HepG2 (cell line): ENCODE results near the gene TRIM62. TPM values are rescaled to one million over a fixed set of nuclear protein-coding genes. Genes with fewer than 3 reads are reported as not detected.

Experiments used
- ATF7 ChIP-seq, 2 experiments: fragments of 450-650 bp in 1 of 2; sonication (generic) in 1 of 2; formaldehyde crosslinking in 1 of 2; IDR thresholded peaks; 2 replicates each; pipeline versions ENCODE4 v1.4.0 to v1.6.1; 2016 to 2020; ENCODE audit warnings: antibody characterized with exemption in 1 of 2, mild to moderate bottlenecking in 1 of 2, missing genetic modification reagents in 1 of 2
- CHD4 ChIP-seq: fragments of 200-600 bp; sonication (generic); IDR thresholded peaks from 2 replicates; pipeline ENCODE4 v1.7.0; 2017; ENCODE audit warnings: mild to moderate bottlenecking, low read length, borderline replicate concordance
- CTCF ChIP-seq: sonication (generic); formaldehyde crosslinking; IDR thresholded peaks from 2 replicates; pipeline ENCODE4 v1.5.0; 2020; ENCODE audit warnings: mild to moderate bottlenecking, missing genetic modification reagents, moderate library complexity
- HNRNPLL ChIP-seq: fragments of 200-400 bp; formaldehyde crosslinking; IDR thresholded peaks from 2 replicates; pipeline ENCODE4 v1.6.1; 2017; ENCODE audit warnings: mild to moderate bottlenecking, low read depth, low read length; ENCODE audit not compliant: poor library complexity, severe bottlenecking
- MXD4 ChIP-seq: IDR thresholded peaks from 2 replicates; pipeline ENCODE4 v1.6.1; 2016; ENCODE audit warnings: mild to moderate bottlenecking, missing biosample characterization, missing genetic modification reagents
- NFKB2 ChIP-seq: sonication (generic); formaldehyde crosslinking; IDR thresholded peaks from 2 replicates; pipeline ENCODE4 v1.4.0; 2020; ENCODE audit warnings: missing genetic modification reagents, borderline replicate concordance
- PLRG1 ChIP-seq: fragments of 450-650 bp; conservative IDR thresholded peaks from 2 replicates; pipeline ENCODE4 v1.6.1; 2016
- RBM39 ChIP-seq: fragments of 200-400 bp; formaldehyde crosslinking; IDR thresholded peaks from one replicate; pipeline ENCODE4 v1.6.1; 2018; ENCODE audit warnings: antibody characterized with exemption, mild to moderate bottlenecking, low read depth, low read length; ENCODE audit not compliant: poor library complexity, severe bottlenecking
- TOE1 ChIP-seq: sonication (generic); formaldehyde crosslinking; IDR thresholded peaks from 2 replicates; pipeline ENCODE4 v1.4.0; 2020; ENCODE audit warnings: mild to moderate bottlenecking, missing genetic modification reagents
- ZNF230 ChIP-seq: sonication (generic); formaldehyde crosslinking; IDR thresholded peaks from 2 replicates; pipeline ENCODE4 v1.4.0; 2020; ENCODE audit warnings: mild to moderate bottlenecking, missing genetic modification reagents
- ZNF605 ChIP-seq: sonication (generic); formaldehyde crosslinking; IDR thresholded peaks from 2 replicates; pipeline ENCODE4 v1.8.0; 2022; ENCODE audit warnings: mild to moderate bottlenecking, missing genetic modification reagents
- ZNF782 ChIP-seq: sonication (generic); formaldehyde crosslinking; IDR thresholded peaks from 2 replicates; pipeline ENCODE4 v1.4.0; 2020; ENCODE audit warnings: missing genetic modification reagents, mild to moderate bottlenecking, borderline replicate concordance
- ZSCAN29 ChIP-seq: sonication (generic); formaldehyde crosslinking; conservative IDR thresholded peaks from 2 replicates; pipeline ENCODE4 v1.4.0; 2020; ENCODE audit warnings: mild to moderate bottlenecking, missing genetic modification reagents
- ZXDC ChIP-seq: sonication (generic); formaldehyde crosslinking; IDR thresholded peaks from 2 replicates; pipeline ENCODE4 v1.5.0; 2020; ENCODE audit warnings: mild to moderate bottlenecking, missing genetic modification reagents
- polyA plus RNA-seq, 8 experiments: library from polyadenylated mRNA; depleted of rRNA in 3 of 8; stranded (reverse) in 7 of 8; unstranded in 1 of 8; fragments of >200 nt; fragmentation: Illumina TruSeq in 4 of 8; extraction: Trizol in 4 of 8; gene quantifications; 2 replicates each; pipeline versions ENCODE4 v1.2.1 to v1.2.3, GENCODE V29; 2011 to 2016; ENCODE audit warnings: low read depth in 4 of 8, missing spikeins in 1 of 8, mixed read lengths in 1 of 8; ENCODE audit not compliant: insufficient read depth in 1 of 8
- total RNA-seq, 5 experiments: library from RNA; depleted of rRNA; stranded (reverse); fragments of >200 nt; fragmentation: Illumina TruSeq; extraction: Trizol; gene quantifications; 2 replicates each; pipeline ENCODE4 v1.2.3, GENCODE V29; 2016; ENCODE audit warnings: low read depth in 1 of 5
- TF ChIP-seq, protein P1 (sequence below): sonication (generic); formaldehyde crosslinking; IDR thresholded peaks from 2 replicates; pipeline ENCODE4 v1.4.0; 2020; ENCODE audit warnings: missing genetic modification reagents, mild to moderate bottlenecking, borderline replicate concordance

TRIM62 gene
- total and polyA plus RNA-seq, 2 of the 13 experiments (the other 11 are each of a cell fraction or from before 2014, with no cell fraction given): 0.53 to 0.57 TPM

GRCh38 chr1:33127001-33127823 is 54.6 kb downstream of the TRIM62 start (continued):
- TF ChIP-seq TOE1 (CRISPR knock-in tag): peak; percentile 28; the same call in 1 of the 2 replicates
- TF ChIP-seq, protein P1, sequence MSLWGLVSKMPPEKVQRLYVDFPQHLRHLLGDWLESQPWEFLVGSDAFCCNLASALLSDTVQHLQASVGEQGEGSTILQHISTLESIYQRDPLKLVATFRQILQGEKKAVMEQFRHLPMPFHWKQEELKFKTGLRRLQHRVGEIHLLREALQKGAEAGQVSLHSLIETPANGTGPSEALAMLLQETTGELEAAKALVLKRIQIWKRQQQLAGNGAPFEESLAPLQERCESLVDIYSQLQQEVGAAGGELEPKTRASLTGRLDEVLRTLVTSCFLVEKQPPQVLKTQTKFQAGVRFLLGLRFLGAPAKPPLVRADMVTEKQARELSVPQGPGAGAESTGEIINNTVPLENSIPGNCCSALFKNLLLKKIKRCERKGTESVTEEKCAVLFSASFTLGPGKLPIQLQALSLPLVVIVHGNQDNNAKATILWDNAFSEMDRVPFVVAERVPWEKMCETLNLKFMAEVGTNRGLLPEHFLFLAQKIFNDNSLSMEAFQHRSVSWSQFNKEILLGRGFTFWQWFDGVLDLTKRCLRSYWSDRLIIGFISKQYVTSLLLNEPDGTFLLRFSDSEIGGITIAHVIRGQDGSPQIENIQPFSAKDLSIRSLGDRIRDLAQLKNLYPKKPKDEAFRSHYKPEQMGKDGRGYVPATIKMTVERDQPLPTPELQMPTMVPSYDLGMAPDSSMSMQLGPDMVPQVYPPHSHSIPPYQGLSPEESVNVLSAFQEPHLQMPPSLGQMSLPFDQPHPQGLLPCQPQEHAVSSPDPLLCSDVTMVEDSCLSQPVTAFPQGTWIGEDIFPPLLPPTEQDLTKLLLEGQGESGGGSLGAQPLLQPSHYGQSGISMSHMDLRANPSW (CRISPR knock-in tag): no peak
- peak; percentile 81 for TF ChIP-seq MXD4 (CRISPR knock-in tag)
- TF ChIP-seq ZNF782 (CRISPR knock-in tag): 0 out of 2 replicates have a peak, but pooled peaks have one; percentile 53
- TF ChIP-seq CTCF: peak; percentile 100
- no peak for TF ChIP-seq PLRG1
- peak; percentile 58; the same call in 1 of the 2 replicates for TF ChIP-seq ZNF605
- TF ChIP-seq ZSCAN29 (CRISPR knock-in tag): peak; percentile 83; the same call in 1 of the 2 replicates
- TF ChIP-seq CHD4: peak; percentile 19; the same call in 1 of the 2 replicates
- peak; percentile 61 for TF ChIP-seq HNRNPLL
- TF ChIP-seq ZXDC: peak; percentile 75; the same call in 1 of the 2 replicates
- peak; percentile 92; the same call in 1 of the 2 replicates for TF ChIP-seq NFKB2 (CRISPR knock-in tag)
- no peak for TF ChIP-seq RBM39
- TF ChIP-seq ZNF230: peak; percentile 72; the same call in 1 of the 2 replicates
- TF ChIP-seq ATF7 (IDR thresholded peaks at IDR 0.05): no peak
- peak; percentile 60; the same call in 1 of the 2 replicates for TF ChIP-seq ATF7 (CRISPR knock-in tag; IDR thresholded peaks at IDR 0.05)
